KG1 (cell line): ENCODE data around the gene TRABD.
A peak's percentile ranks its signal among the peaks of the same experiment; 100 is the strongest.

Experiments used
- DNase-seq: peaks from one replicate; lab custom pipeline; 2025; lab: John Stamatoyannopoulos, UW

The TRABD gene

GRCh38 chr22:50219800-50220602, 34.3 kb downstream of the TRABD start:
- DNase-seq = no peak

- DNase-seq = no peak
Observed at GRCh38 chr22:50220603-50221409, 35.1 kb downstream of the TRABD start.

GRCh38 chr22:50221410-50222300, 35.9 kb downstream of the TRABD start:
- no peak for DNase-seq

GRCh38 chr22:50222508-50222907, 36.8 kb downstream of the TRABD start:
- DNase-seq = no peak

- DNase-seq = no peak
Observed at GRCh38 chr22:50224071-50224470, 38.4 kb downstream of the TRABD start.

GRCh38 chr22:50225200-50225969, 39.7 kb downstream of the TRABD start:
- DNase-seq = no peak

- no peak for DNase-seq
Observed at GRCh38 chr22:50226063-50226874, 40.6 kb downstream of the TRABD start.

- DNase-seq = no peak
Observed at GRCh38 chr22:50226875-50227165, 41.1 kb downstream of the TRABD start.

GRCh38 chr22:50227579-50228215, 42.0 kb downstream of the TRABD start:
- no peak for DNase-seq

GRCh38 chr22:50228366-50228765, 42.7 kb downstream of the TRABD start:
- DNase-seq = no peak

- no peak for DNase-seq
Observed at GRCh38 chr22:50229370-50229769, 43.7 kb downstream of the TRABD start.

- DNase-seq = no peak
Observed at GRCh38 chr22:50232481-50233151, 46.9 kb downstream of the TRABD start.

- no peak for DNase-seq
Observed at GRCh38 chr22:50233223-50233622, 47.5 kb downstream of the TRABD start.

- peak; percentile 3 for DNase-seq
Observed at GRCh38 chr22:50236731-50237409, 51.2 kb downstream of the TRABD start.

GRCh38 chr22:50238755-50239154, 53.0 kb downstream of the TRABD start:
- DNase-seq = no peak

GRCh38 chr22:50242406-50242949, 56.8 kb downstream of the TRABD start:
- DNase-seq = no peak

- no peak for DNase-seq
Observed at GRCh38 chr22:50243685-50244419, 58.1 kb downstream of the TRABD start.
